DND-41 (cell line): ENCODE measurements around the gene SIDT2.

Source experiments
- CTCF ChIP-seq: IDR thresholded peaks from 2 replicates; pipeline ENCODE4 v1.5.1; 2012; ENCODE audit warnings: borderline replicate concordance, low read length, moderate library complexity, mild to moderate bottlenecking; ENCODE audit not compliant: poor library complexity, severe bottlenecking; ENCODE audit errors: extremely low read depth
- EZH2 ChIP-seq: IDR thresholded peaks from 3 replicates; pipeline ENCODE4 v1.6.1; 2012; ENCODE audit warnings: borderline replicate concordance, low read depth, mild to moderate bottlenecking, moderate library complexity, low read length, inconsistent platforms; ENCODE audit not compliant: severe bottlenecking

GRCh38 chr11:117171007-117171403 lies 7.5 kb upstream of the SIDT2 start:
- TF ChIP-seq CTCF, result no peak
- TF ChIP-seq EZH2, result no peak
